NB4 (cell line): ENCODE results near the gene ARHGDIB.

ENCODE experiments used
- MAX ChIP-seq: IDR thresholded peaks from 2 replicates; pipeline ENCODE4 v1.6.1; 2011; ENCODE audit warnings: low read depth, low read length
- MYC ChIP-seq: IDR thresholded peaks from 2 replicates; pipeline ENCODE4 v1.6.1; 2011; ENCODE audit warnings: low read depth, low read length
- POLR2A ChIP-seq: IDR thresholded peaks from 2 replicates; pipeline ENCODE4 v1.6.1; 2011; ENCODE audit warnings: mild to moderate bottlenecking; ENCODE audit not compliant: insufficient read length; ENCODE audit errors: extremely low read depth
- TF ChIP-seq, protein P1 (sequence below): IDR thresholded peaks from one replicate; pipeline ENCODE4 v1.5.1; 2012; ENCODE audit warnings: low read depth, low read length

DNA sequence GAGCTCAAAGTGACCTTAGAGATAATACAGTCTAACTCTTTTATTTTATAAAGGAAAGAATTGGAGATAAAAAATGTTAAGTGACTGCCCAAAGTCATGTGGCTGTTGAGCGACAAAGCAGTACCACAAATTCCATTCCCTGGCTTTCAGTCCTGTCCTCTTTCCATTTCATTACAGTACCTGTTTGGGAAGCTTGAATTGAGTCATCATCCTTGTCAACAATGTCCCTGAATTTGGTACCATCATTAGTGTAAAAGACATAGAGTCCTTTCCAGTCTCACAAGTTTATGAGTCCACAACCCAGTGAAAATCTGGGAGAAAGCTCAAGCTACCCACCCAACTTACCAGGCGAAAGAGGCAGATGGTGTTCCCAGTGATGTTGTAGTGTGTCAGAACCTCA, 26.9 kb downstream of the ARHGDIB start:
- TF ChIP-seq, protein P1, sequence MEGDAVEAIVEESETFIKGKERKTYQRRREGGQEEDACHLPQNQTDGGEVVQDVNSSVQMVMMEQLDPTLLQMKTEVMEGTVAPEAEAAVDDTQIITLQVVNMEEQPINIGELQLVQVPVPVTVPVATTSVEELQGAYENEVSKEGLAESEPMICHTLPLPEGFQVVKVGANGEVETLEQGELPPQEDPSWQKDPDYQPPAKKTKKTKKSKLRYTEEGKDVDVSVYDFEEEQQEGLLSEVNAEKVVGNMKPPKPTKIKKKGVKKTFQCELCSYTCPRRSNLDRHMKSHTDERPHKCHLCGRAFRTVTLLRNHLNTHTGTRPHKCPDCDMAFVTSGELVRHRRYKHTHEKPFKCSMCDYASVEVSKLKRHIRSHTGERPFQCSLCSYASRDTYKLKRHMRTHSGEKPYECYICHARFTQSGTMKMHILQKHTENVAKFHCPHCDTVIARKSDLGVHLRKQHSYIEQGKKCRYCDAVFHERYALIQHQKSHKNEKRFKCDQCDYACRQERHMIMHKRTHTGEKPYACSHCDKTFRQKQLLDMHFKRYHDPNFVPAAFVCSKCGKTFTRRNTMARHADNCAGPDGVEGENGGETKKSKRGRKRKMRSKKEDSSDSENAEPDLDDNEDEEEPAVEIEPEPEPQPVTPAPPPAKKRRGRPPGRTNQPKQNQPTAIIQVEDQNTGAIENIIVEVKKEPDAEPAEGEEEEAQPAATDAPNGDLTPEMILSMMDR: no peak
- TF ChIP-seq POLR2A (no peak), MAX (no peak), MYC (no peak)
